ENCODE data around the gene QARS1.

Gene QARS1

GRCh38 chr3:49121132-49121736 lies 16.7 kb upstream of the QARS1 start:
- FAIRE-seq (no peak), DNase-seq (ENCODE audit: extremely low spot score, insufficient read length, low read depth) (no peak)

GRCh38 chr3:49120438-49121131 lies 16.0 kb upstream of the QARS1 start, which contains the start of gene USP19:
Gene USP19 (minus strand): TSS chr3:49120823. CDS start chr3:49119145, 1,678 bp downstream.
- DNase-seq (ENCODE audit: extremely low spot score, insufficient read length, low read depth) (peak; percentile 97), FAIRE-seq (peak; percentile 99)

GRCh38 chr3:49120096-49120437 lies 15.5 kb upstream of the QARS1 start:
- DNase-seq (ENCODE audit: extremely low spot score, insufficient read length, low read depth) (no peak), FAIRE-seq (no peak)

GRCh38 chr3:49119439-49119838 lies 14.9 kb upstream of the QARS1 start:
- no peak for FAIRE-seq
- no peak for DNase-seq (ENCODE audit: extremely low spot score, insufficient read length, low read depth)

- DNase-seq (ENCODE audit: extremely low spot score, insufficient read length, low read depth) (no peak), FAIRE-seq (no peak)
Observed at GRCh38 chr3:49119036-49119435, 14.5 kb upstream of the QARS1 start.

GRCh38 chr3:49112262-49112661 lies 7.7 kb upstream of the QARS1 start:
- DNase-seq (ENCODE audit: extremely low spot score, insufficient read length, low read depth): no peak
- FAIRE-seq: no peak

GRCh38 chr3:49111347-49111746 lies 6.8 kb upstream of the QARS1 start:
- FAIRE-seq: no peak
- no peak for DNase-seq (ENCODE audit: extremely low spot score, insufficient read length, low read depth)

GRCh38 chr3:49110780-49111179 lies 6.2 kb upstream of the QARS1 start:
- DNase-seq (ENCODE audit: extremely low spot score, insufficient read length, low read depth): no peak

GRCh38 chr3:49108346-49108745 lies 3.8 kb upstream of the QARS1 start:
- DNase-seq (ENCODE audit: extremely low spot score, insufficient read length, low read depth) (no peak), FAIRE-seq (no peak)

More at GRCh38 chr3:49110780-49111179, 6.2 kb upstream of the QARS1 start:
- no peak for FAIRE-seq

- FAIRE-seq (no peak), DNase-seq (ENCODE audit: extremely low spot score, insufficient read length, low read depth) (no peak)
Observed at GRCh38 chr3:49104052-49104426, 518 bp downstream of the QARS1 start.

- FAIRE-seq (no peak), DNase-seq (ENCODE audit: extremely low spot score, insufficient read length, low read depth) (no peak)
Observed at GRCh38 chr3:49100046-49100615, 4.4 kb downstream of the QARS1 start.

GRCh38 chr3:49098910-49099630 lies 5.5 kb downstream of the QARS1 start:
- no peak for FAIRE-seq

GRCh38 chr3:49098429-49098828 lies 6.1 kb downstream of the QARS1 start:
- FAIRE-seq (no peak), DNase-seq (ENCODE audit: extremely low spot score, insufficient read length, low read depth) (no peak)

More at GRCh38 chr3:49098910-49099630, 5.5 kb downstream of the QARS1 start:
- DNase-seq (ENCODE audit: extremely low spot score, insufficient read length, low read depth): no peak

GRCh38 chr3:49093853-49094767 lies 10.4 kb downstream of the QARS1 start, which contains the start of gene QRICH1:
Gene QRICH1 (minus strand): TSS chr3:49094071. CDS start chr3:49077017, 17,054 bp downstream.
- DNase-seq (ENCODE audit: extremely low spot score, insufficient read length, low read depth) (peak; percentile 79), FAIRE-seq (peak; percentile 96)

GRCh38 chr3:49092938-49093852 lies 11.4 kb downstream of the QARS1 start:
- FAIRE-seq (peak; percentile 84), DNase-seq (ENCODE audit: extremely low spot score, insufficient read length, low read depth) (peak; percentile 37)

GRCh38 chr3:49081429-49081828 lies 23.1 kb downstream of the QARS1 start:
- no peak for FAIRE-seq
- no peak for DNase-seq (ENCODE audit: extremely low spot score, insufficient read length, low read depth)

- FAIRE-seq: no peak
- DNase-seq (ENCODE audit: extremely low spot score, insufficient read length, low read depth): no peak
Observed at GRCh38 chr3:49079270-49079669, 25.3 kb downstream of the QARS1 start.

- DNase-seq (ENCODE audit: extremely low spot score, insufficient read length, low read depth): no peak
- FAIRE-seq: no peak
Observed at GRCh38 chr3:49076646-49077045, 27.9 kb downstream of the QARS1 start.

GRCh38 chr3:49076116-49076515 lies 28.4 kb downstream of the QARS1 start:
- DNase-seq (ENCODE audit: extremely low spot score, insufficient read length, low read depth): no peak
- FAIRE-seq: no peak
